ENCODE measurements around the gene TUBE1. TPM values are rescaled to one million over a fixed set of nuclear protein-coding genes. Genes with fewer than 3 reads are reported as not detected.

TUBE1 gene
- total RNA-seq, 1 experiment from 2014 or later, result 30.8 TPM

DNA sequence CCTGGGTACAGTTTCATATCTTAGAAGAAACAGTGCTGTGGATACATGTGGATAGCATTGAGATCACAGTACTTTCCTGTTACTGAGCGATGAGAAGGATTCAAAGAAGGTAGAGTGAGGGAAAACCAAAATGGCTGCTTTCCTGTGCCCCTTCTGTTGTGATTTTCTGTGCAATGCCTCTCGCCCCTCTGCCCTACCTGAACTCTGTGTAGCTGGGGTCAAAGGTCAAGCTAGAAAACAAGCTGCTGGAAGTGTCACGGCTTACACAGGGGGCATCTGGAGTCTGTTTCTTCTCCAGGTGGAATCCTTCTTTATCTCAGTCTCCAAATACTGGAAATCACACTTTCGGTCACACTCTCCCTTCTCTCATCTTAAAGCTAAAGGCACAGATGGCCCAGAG, 60.3 kb downstream of the TUBE1 start:
- CTCF ChIA-PET, result no interaction called here
- BruUV-seq (replicated peaks), result no TSS peak

DNA sequence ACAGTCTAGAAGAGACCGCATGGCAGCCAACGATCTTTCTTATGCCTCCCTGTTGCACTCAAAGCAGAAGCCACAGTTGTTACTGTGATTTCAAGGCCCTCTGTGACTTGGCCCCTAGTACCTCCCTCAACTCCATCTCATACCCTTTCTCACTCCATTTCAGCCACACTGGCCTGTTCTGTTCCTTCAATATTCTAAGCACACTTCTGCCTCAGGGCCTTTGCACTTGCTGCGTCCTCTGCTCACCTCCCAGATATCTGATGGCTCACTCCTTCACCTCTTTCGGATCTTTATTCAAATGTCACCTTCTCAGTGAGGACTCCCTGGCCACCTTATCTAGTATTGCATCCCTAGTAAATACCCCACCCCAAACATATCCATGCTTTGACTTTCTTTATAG, 62.8 kb downstream of the TUBE1 start:
- Histone ChIP-seq H3K4me1 (no peaks in the 10 kb centered on the region), H3K27me3 (replicated peaks; ENCODE audit: control insufficient read depth, insufficient read depth, low read length) (no peaks in the 10 kb centered on the region), H3K9me3 (no peaks in the 10 kb centered on the region), H3K36me3 (ENCODE audit: control insufficient read depth, insufficient read depth, low read length) (no peaks in the 10 kb centered on the region), H3K4me3 (ENCODE audit: low read depth, low read length) (no peak overlapping the region)
- POLR2A ChIA-PET, result no interaction called here
- intact Hi-C loops (cut with micrococcal nuclease; ENCODE audit: unreplicated experiment), result no loop called here
- no peaks in the 10 kb centered on the region for H3K27me3 Mint-ChIP-seq (ENCODE audit: insufficient read depth, unreplicated experiment)
- no TSS peak for BruUV-seq (replicated peaks)
- H3K4me3 Mint-ChIP-seq (ENCODE audit: unreplicated experiment), result no peak overlapping the region
- peaks cover 17% of the 10 kb centered on the region for H3K9me3 Mint-ChIP-seq (ENCODE audit: unreplicated experiment)
- CTCF ChIA-PET, result no interaction called here
- TF ChIP-seq, protein P1, sequence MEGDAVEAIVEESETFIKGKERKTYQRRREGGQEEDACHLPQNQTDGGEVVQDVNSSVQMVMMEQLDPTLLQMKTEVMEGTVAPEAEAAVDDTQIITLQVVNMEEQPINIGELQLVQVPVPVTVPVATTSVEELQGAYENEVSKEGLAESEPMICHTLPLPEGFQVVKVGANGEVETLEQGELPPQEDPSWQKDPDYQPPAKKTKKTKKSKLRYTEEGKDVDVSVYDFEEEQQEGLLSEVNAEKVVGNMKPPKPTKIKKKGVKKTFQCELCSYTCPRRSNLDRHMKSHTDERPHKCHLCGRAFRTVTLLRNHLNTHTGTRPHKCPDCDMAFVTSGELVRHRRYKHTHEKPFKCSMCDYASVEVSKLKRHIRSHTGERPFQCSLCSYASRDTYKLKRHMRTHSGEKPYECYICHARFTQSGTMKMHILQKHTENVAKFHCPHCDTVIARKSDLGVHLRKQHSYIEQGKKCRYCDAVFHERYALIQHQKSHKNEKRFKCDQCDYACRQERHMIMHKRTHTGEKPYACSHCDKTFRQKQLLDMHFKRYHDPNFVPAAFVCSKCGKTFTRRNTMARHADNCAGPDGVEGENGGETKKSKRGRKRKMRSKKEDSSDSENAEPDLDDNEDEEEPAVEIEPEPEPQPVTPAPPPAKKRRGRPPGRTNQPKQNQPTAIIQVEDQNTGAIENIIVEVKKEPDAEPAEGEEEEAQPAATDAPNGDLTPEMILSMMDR (IDR thresholded peaks at IDR 0.05; ENCODE audit: insufficient read depth in 1 of 2, low read depth in 1 of 2, low read length in 1 of 2, severe bottlenecking in 1 of 2, unreplicated experiment in 1 of 2), result no peak
- H3K27ac Mint-ChIP-seq (ENCODE audit: unreplicated experiment), result no peak overlapping the region
- no peaks in the 10 kb centered on the region for H3K4me1 Mint-ChIP-seq (ENCODE audit: low read depth, unreplicated experiment)
- DNase-seq, result no peak
- H3K36me3 Mint-ChIP-seq (ENCODE audit: insufficient read depth, unreplicated experiment), result no peaks in the 10 kb centered on the region

More for the DNA sequence above, 60.3 kb downstream of the TUBE1 start:
- Histone ChIP-seq H3K4me3 (ENCODE audit: low read depth, low read length) (no peak overlapping the region), H3K27me3 (replicated peaks; ENCODE audit: control insufficient read depth, insufficient read depth, low read length) (no peaks in the 10 kb centered on the region), H3K4me1 (no peaks in the 10 kb centered on the region), H3K9me3 (no peaks in the 10 kb centered on the region), H3K36me3 (ENCODE audit: control insufficient read depth, insufficient read depth, low read length) (no peaks in the 10 kb centered on the region)
- Mint-ChIP-seq H3K4me1 (ENCODE audit: low read depth, unreplicated experiment) (no peaks in the 10 kb centered on the region), H3K9me3 (ENCODE audit: unreplicated experiment) (peaks cover 17% of the 10 kb centered on the region), H3K36me3 (ENCODE audit: insufficient read depth, unreplicated experiment) (no peaks in the 10 kb centered on the region), H3K27me3 (ENCODE audit: insufficient read depth, unreplicated experiment) (no peaks in the 10 kb centered on the region), H3K27ac (ENCODE audit: unreplicated experiment) (no peak overlapping the region), H3K4me3 (ENCODE audit: unreplicated experiment) (no peak overlapping the region)
- DNase-seq, result no peak
- TF ChIP-seq, protein P1 (IDR thresholded peaks at IDR 0.05; ENCODE audit: insufficient read depth in 1 of 2, low read depth in 1 of 2, low read length in 1 of 2, severe bottlenecking in 1 of 2, unreplicated experiment in 1 of 2), result no peak
- intact Hi-C loops (cut with micrococcal nuclease; ENCODE audit: unreplicated experiment), result no loop called here
- POLR2A ChIA-PET, result no interaction called here

DNA sequence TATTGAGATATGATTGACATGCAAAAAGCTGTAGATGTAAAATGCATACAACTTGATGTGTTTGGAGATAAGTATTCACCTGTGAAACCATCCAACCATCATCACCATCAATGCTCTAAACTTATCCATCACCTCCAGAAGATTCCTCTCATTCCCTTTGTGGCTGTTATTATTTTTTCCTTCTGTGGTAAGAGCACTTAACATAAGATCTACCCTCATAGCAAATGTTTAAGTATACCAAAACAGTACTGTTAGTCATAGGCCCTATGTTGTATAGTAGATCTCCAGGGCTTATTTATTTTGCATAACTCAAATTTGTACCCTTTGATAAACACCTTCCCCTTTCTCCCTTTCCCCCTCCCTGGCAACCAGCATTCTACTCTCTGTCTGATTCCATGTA, 64.5 kb downstream of the TUBE1 start:
- ChIA-PET POLR2A (no interaction called here), CTCF (no interaction called here)
- Mint-ChIP-seq H3K27me3 (ENCODE audit: insufficient read depth, unreplicated experiment) (no peaks in the 10 kb centered on the region), H3K4me3 (ENCODE audit: unreplicated experiment) (no peak overlapping the region), H3K9me3 (ENCODE audit: unreplicated experiment) (peaks cover 17% of the 10 kb centered on the region), H3K27ac (ENCODE audit: unreplicated experiment) (no peak overlapping the region), H3K36me3 (ENCODE audit: insufficient read depth, unreplicated experiment) (no peaks in the 10 kb centered on the region), H3K4me1 (ENCODE audit: low read depth, unreplicated experiment) (no peaks in the 10 kb centered on the region)
- H3K27me3 ChIP-seq (replicated peaks; ENCODE audit: control insufficient read depth, insufficient read depth, low read length), result no peaks in the 10 kb centered on the region
- no peak for DNase-seq
- no peaks in the 10 kb centered on the region for H3K36me3 ChIP-seq (ENCODE audit: control insufficient read depth, insufficient read depth, low read length)
- intact Hi-C loops (cut with micrococcal nuclease; ENCODE audit: unreplicated experiment), result no loop called here
- BruUV-seq (replicated peaks), result no TSS peak
- no peaks in the 10 kb centered on the region for H3K4me1 ChIP-seq
- H3K9me3 ChIP-seq, result no peaks in the 10 kb centered on the region
- TF ChIP-seq, protein P1 (IDR thresholded peaks at IDR 0.05; ENCODE audit: insufficient read depth in 1 of 2, low read depth in 1 of 2, low read length in 1 of 2, severe bottlenecking in 1 of 2, unreplicated experiment in 1 of 2), result no peak
- no peak overlapping the region for H3K4me3 ChIP-seq (ENCODE audit: low read depth, low read length)

Data from Caco-2 (cell line).